Thyroid gland (tissue), 4 donors: ENCODE data around the gene HSBP1.

Experiments used
- CTCF ChIP-seq, 6 experiments: fragments of 200-600 bp in 3 of 6; fragments of 450-650 bp in 3 of 6; sonication (generic) in 3 of 6; IDR thresholded peaks; one replicate each; pipeline ENCODE4 v1.5.1; 2016 to 2019; ENCODE audit warnings: antibody characterized with exemption in 6 of 6, mild to moderate bottlenecking in 2 of 6, inconsistent platforms in 1 of 6, moderate library complexity in 1 of 6
- POLR2A ChIP-seq, 2 donors: fragments of 450-650 bp; IDR thresholded peaks; one replicate each; pipeline ENCODE4 v1.6.1; 2017; ENCODE audit warnings: antibody characterized with exemption in 2 of 2, mild to moderate bottlenecking in 2 of 2, moderate library complexity in 1 of 2

GRCh38 chr16:83774066-83774465, 33.7 kb upstream of the HSBP1 start:
- no peak for TF ChIP-seq CTCF (IDR thresholded peaks at IDR 0.05)
- no peak for TF ChIP-seq POLR2A (IDR thresholded peaks at IDR 0.05)
